GM19023 (cell line): ENCODE data around the gene SIPA1L3.

Source experiments
- ATAC-seq: cut with Tn5 transposase; IDR thresholded peaks from one replicate; pipeline ENCODE4 v1.9.1; 2021; ENCODE audit warnings: mild to moderate bottlenecking, moderate library complexity; ENCODE audit not compliant: unreplicated experiment

The SIPA1L3 gene

DNA sequence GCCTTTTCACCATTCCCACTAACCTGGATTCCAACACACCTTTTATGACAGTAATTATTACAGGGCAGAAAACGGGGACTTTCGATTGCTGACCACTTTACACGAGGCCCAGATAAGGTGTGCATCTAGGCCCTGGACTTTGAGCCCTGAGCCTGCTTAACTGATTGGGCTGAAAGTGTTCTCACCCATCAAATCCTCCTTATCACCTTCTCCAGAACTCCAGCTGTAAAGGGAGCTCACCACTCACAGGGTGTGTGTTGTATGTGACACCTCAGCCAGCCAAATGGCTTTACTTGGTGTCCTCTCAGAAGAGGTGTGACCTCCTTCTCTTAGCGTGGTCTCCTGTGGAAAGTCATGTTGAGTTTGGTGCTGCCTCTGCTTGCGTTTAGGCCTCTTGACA lies 36.5 kb downstream of the SIPA1L3 start:
- ATAC-seq = no peak

DNA sequence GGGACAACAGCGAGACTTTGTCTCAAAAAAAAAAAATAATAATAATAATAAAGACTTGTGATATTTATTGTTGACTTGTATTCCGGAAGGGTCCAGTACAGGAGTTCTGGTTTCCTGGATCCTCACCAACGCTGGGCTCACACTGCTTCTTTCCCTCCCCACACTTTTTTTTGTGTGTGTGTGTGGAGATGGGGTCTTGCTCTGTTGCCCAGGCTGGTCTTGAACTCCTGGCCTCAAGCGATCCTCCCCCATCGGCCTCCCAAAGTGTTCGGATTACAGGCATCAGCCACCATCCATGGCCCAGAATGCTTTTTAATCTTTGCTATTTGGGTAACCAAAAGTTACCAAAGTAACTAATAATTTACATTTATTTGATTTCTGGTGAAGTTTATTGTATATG lies 39.1 kb downstream of the SIPA1L3 start:
- no peak for ATAC-seq

DNA sequence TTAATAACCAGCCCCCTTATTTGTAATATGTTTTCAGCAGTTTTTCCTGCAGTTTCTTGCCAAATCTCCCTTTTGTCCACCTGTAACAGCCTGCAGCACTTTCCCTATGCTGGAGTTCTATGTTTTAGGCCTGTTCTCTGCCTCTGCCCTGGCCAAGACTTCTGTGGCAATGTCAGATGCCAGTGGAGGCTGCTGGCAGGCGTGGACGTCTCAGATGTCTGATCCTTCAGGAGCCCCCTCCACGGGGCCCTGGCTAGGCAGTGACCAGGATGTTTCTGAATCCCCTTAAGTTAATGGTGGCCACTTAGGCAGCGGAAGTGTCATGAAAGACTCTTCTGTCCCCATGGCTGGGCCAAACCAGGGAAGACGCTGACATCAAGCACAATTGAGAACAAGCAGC lies 40.8 kb downstream of the SIPA1L3 start:
- ATAC-seq = no peak

DNA sequence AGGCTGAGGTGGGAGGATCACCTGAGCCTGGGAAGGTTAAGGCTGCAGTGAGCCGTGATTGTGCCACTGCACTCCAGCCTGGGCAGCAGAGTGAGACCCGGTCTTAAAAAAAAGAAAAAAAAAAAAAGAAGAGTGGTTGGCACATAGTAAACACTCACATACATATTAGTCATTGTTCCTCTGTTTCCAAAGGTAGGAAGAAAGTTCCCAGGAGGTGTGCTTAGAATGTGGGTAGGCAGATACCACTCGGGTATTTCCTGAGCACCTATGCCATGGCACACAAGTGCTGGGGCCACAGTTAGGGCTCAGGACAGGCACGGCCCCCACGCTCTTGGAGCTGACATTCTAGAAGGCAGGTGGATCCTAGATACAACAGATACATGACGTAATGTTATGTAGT lies 41.4 kb downstream of the SIPA1L3 start:
- no peak for ATAC-seq

DNA sequence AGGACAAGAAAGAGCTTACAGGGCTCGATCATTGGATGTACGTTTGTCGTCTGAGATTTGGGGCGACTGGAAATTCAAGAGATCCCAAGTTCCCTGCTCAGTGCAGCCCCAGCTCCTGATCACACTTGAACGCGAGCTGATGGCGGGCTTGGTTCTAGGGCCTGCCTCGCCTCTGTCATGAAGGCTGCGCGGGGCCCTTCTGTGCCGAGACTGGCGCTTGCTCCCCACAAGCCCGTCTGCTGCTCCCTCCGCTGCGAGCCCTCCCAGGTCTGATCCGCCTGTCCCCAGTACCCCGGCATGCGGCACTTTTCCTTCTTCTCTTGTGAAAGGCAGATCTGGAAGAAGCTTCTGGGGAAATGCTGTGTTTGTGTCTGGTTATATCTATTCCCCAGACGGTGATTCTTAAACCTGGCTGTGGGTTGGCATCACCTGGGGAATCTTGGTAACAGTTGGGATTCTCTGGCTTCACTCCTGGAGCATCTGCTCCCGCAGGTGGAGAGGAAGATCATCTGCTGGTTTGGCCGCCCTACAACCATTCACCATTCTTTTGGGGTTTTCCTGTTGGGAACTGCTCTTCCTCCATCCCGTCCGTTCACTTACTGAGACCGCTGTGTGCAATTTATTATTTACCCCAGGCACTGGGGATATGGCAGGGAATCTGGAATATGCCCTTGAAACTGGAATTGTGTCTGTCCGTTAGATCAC lies 43.6 kb downstream of the SIPA1L3 start:
- no peak for ATAC-seq

DNA sequence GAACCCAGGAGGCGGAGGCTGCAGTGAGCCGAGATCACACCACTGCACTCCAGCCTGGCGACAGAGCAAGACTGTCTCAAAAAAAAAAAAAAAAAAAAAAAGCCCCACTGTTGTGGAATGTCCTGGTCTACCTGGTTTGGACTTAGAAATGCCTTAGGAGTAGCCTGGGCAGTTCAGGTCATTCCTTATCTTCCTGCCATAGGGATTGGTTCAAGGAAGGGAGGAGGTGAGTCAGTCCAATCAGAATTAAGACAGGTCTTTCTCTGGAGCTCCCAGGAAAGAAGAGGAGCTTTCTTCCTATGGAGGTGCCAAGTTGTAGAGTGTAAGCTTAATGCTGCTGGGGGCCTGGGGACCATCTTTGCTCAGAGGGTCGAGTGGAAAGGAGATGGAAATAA lies 44.8 kb downstream of the SIPA1L3 start:
- ATAC-seq = no peak

DNA sequence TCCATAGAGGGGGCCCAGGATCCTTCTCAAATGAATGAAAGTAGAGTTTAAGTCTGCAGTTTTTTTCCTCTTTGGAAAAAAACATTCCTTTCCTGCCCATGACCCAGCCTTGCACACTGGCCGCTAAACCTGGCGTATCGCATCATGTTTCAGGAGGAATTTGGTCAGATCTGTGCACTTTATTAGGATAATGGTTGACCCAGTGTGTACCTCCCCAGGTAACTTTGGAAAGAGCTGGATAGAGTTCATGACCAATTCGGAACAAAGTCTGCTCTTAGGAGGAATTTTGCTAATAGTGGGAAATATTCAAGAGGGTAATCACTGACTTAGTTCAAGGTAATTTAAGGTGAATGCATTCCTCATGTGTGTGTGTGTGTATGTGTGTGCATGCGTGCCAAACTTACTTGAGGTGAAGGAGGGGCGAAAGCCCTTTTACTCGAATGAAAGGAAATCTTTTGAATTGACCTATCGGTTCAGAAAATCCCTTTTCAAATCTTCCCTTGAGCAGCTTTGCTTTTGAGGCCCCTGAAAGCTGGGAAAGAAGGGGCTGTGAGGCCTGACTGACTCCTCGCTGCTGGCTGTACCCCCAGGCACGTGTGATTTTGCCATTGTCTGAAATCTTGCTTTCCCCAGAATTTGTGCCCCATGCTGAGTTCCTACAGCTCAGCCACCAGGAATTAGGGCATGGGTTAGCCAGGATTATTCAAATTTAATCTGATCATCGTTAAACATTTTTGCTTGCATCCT lies 46.3 kb downstream of the SIPA1L3 start:
- no peak for ATAC-seq

DNA sequence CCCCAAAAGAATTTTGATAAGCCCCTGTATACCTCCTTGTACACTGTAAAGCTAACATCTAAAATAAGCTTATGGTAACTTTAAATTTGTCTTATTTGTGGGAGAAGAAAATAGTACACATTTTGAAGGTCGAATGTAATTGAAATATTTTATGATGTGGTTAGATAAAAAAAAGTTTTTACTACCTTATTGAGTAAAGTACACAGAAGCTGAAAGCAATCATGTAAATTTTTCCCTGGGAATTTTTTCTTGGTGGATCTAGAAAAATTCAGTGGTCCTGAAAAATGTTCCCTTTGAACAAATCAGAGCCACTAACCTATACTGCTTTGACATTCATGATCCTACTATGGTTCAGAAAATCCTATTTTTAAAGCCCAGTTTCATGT lies 46.9 kb downstream of the SIPA1L3 start:
- ATAC-seq = no peak

DNA sequence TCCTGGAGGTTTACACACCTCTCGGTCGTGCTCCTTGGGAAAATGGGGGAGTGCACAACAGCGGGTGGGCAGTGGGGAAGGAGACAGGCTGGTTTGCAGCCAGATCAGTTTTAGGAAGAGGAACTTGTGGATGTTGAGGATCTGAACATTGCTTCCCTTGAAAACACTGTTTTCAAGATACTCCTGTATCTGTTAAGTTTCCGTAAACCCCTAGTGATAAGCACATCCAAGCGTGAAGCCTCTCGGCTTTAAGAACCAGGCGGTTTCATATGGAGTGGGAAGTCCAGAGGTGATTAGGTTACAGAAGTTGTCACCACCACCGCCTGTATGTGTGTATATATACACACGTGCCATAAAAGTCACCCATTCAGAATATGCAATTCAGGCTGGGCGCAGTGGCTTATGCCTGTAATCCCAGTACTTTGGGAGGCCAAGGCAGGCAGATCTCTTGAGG lies 47.4 kb downstream of the SIPA1L3 start:
- ATAC-seq = no peak

DNA sequence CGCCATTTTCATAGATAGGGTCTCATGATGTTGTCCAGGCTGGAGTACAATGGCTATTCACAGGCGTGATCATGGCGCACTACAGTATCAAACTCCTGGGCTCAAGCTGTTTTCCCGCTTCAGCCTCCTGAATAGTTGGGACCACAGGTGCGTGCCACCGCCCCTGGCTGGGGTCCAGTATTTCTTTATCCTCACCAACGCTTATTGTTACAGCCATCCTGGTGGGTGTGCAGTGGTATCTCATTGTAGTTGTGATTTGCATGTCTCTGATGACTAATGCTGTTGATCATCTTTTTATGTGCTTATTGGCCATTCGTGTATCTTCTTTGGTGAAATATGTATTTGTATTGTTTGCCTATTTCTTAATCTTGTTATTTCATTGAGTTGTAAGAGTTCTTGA lies 49.0 kb downstream of the SIPA1L3 start:
- no peak for ATAC-seq

DNA sequence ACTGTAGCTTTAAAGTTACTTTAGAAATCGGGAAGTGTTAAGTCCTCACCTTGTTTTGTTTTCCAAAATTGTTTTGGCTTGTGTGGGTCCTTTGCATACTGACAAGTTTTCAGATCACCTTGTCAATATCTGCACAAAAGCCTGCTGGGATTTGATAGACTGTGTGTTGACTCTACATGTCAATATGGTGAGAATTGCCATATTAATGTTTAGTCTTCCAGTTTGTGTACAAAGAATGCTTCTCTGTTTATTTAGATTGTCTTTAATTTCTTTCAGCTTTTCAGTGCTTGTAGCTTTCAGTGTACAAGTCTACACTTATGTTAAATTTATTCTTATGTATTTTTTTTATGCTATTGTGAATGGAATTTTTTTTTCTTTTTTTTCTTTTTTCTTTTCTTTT lies 50.2 kb downstream of the SIPA1L3 start:
- ATAC-seq = no peak

DNA sequence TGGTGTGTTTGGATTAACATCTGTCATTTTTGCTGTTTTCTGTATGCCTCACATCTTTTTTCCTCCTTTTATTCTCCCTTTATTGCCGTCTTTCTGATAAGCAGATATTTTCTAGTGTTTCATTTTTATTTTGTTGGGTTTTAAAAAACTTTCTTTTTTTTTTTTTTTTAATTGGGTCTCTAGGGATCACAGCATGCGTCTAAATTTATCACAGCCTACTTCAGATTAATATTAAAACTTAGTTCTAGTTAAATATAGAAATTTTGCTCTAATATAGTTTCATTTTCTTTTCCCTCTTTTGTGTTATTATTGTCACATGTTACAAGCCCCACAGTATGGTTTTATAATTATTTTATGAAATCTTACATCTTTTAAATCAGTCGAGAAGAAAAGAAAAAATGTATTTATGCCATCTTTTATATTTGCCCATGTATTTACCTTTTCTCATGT lies 52.7 kb downstream of the SIPA1L3 start:
- no peak for ATAC-seq

DNA sequence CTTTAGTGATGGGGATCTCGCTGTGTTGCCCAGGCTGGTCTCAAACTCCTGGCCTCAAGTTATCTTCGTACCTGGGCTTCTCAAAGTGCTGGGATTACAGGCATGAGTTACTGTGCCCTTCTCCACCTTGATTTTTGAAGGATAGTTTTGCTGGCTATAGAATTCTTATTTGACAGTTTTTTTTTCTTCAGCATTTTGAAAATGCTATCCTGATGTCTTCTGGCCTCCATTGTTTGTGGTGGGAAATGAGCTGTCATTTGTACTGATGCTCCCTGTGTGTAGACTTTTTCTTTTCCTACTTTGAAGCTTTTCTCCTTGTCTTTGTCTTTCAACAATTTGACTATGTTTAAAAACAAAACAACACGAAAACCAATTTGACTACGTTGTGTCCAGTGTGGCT lies 54.2 kb downstream of the SIPA1L3 start:
- ATAC-seq = no peak

DNA sequence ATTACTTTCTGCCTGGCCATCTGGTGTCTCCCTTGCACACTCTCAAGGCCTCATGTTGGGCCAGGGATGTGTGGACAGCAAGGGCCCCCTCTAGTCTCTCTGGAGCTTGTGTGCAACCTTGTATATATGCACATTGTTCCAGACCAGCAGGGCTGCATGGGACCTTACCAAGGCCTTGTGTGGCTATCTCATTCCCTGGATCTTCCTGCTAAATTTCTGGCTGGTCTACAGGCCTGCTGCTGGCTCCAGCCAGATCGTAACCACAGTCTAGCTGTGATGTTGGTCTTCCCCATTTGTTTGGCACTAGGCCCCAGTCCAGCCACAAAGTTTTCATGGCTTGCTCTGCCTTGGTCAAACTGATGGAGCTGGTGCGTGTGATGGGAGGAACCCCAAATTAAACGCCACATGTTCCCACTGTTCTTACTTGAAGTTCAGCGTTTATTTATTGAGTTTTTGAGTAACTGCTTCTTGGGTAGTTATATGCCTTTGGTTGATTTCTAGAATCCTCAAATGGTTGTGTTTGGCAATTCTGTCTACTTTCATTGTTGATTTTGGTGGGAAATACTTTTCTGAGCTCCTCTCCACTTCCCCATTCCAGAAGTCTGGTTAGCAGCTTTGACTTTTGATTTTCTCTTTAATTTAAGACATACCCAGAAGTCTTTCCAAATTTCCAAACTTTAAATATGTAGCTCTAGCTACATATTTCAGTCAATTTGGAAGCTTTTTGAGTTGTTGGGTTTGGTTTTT lies 56.4 kb downstream of the SIPA1L3 start:
- ATAC-seq = no peak

DNA sequence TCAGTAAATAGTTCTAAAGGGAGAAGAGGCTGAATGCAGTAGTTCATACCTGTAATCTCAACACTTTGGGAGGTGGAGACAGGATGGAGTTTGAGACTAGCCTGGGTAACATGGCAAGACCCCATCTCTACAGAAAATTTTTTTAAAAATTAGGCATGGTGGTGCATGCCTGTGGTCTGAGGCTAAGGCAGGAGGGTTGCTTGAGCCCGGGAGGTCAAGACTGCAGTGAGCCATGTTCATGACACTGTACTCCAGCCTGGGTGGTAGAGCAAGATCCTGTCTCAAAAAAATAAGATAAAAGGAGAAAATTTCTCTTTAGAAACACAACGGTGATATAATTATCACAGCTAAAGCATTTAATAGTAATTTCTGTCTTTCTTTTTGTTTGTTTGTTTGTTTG lies 57.1 kb downstream of the SIPA1L3 start:
- no peak for ATAC-seq

DNA sequence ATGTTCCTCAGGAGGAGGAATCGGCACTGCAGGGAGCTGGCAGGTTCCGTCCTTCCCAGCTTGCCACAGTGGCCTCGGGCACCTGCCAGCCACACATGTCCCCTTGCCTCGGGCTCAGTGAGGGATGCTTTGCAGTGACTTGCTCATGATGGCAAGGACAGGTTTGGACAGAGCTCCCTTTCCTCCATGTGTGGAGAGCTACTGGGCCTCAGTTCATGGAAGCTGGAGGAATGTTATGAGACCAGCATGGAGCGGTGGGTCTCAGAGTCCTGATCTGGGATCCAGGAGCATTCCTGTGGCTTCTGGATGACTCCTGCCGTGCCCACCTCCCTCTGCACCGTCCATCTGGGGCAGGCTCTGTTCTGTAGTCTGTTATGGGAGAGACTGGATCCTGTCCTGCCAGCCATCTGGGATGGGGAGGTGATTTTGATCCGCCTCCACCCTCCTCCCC lies 59.2 kb downstream of the SIPA1L3 start:
- no peak for ATAC-seq

DNA sequence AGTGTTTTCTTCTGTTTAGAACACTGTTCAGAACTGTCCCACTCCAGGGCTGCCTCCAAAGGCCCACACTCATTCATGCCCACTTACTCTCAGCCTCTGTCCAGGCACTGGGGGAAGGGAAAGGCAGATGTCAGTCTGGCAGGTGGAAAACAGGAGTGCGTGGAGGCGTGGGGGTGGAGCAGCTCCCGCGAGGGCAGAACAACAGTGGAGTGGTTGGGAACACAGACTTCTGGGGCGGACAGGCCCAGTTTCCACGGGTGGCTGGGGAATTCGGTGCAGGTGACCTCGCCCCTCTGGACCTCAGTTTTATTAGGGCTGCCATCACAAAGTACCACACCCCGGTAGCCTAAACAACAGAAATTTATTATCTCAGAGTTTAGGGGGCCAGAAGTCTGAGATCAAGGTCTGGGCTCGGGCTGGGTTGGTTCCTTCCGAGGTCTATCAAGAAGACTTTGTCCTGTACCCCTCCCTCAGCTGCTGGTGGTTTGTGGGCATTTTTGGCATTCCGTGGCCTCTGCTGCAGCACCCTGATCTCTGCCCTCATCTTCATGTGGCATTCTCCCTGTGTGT lies 59.7 kb downstream of the SIPA1L3 start:
- no peak for ATAC-seq

DNA sequence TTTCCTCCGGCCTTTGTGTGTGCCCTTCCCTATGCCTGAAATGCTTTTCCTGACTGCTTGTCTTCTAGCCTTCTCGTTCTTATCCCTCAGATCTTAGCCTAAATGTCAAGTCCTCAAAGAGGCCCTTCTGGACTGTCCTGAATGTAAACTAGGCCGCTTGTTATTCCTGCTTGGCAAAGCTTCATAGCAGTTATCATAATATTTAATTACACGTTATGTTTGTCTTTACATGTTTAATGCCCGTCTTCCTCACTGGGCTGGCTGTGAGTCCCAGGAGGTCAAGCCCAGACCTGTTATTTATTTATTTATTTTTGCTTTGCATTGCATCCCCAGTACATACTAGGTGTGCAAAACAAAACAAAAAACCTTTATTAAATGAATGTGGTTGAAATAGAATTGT lies 62.7 kb downstream of the SIPA1L3 start:
- no peak for ATAC-seq

DNA sequence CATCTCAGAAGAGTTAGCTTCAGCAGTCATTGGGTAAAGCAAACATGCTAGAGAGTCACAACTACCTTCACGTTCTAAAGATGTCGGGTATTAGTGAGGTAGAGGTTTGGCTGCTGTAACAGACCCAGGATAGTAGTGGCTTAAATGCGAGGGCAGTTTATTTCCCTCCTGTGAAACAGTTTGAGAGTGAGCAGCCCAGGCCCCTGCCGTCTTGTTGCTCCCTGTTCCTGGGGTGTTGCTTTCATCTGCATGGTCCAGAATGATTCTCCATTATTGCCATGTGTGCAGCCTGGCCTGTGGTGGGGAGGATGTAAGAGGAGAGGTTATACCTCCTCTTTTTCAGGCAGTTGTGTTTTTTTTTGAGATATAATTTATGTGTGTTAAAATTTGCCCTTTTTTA lies 63.7 kb downstream of the SIPA1L3 start:
- ATAC-seq = no peak

DNA sequence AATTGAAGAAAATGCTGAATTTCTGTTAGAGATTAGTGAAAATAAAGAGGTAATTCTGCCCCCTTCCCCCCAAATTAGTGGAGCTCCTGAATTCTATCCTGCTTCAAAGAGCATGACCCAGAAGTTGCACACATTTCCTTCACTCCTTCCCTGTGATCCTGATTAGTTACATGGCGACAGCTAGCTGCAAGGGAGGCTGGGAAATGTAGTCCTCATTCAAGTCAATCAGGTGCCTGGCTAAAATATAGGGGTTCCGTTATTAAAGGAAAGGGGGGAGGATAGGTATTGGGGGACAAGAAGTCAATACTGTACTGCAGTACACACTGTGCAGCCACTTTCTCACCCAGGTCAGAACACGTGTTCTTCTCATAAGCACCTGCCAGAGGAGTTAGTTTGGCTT lies 65.8 kb downstream of the SIPA1L3 start:
- ATAC-seq = no peak

DNA sequence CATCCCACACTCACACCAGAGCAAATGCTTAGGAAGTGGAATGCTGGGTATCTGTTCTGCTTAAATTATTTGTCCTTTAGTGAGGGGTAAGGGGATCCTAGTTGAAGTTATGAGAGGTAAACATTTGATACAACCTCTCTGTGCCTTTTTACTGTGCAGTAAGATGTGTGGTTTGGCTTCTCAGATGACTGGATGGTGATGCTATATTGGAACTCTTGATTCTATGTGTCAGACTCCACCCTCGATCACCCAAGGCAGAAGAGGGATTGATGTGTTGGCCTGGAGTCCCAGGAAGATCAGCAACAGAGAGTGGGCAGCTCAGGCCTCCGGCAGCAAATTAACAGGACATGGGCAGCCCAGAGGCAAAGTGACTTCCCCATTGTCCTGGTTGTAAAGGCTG lies 66.7 kb downstream of the SIPA1L3 start:
- no peak for ATAC-seq
